Heart left ventricle (tissue), 16 donors: ENCODE results near the gene LIPM. TPM values are rescaled to one million over a fixed set of nuclear protein-coding genes. Genes with fewer than 3 reads are reported as not detected.

ENCODE experiments used
- ATAC-seq, 4 donors: fragments of 200-7000 bp; cut with Tn5 transposase; one replicate each; pipeline ENCODE4 v1.9.1; 2020 to 2022; ENCODE audit warnings: moderate library complexity in 4 of 4, mild to moderate bottlenecking in 3 of 4, moderate number of reproducible peaks in 1 of 4
- DNase-seq, 5 donors: peaks; one replicate each; pipeline ENCODE4 v3.0.0-alpha.2; 2020
- H3K27ac ChIP-seq, 12 donors: fragments of 200-600 bp; sonication (generic) in 4 of 12; one replicate each; pipeline versions ENCODE4 v1.5.0 to v1.8.0; 2016 to 2022; ENCODE audit warnings: mild to moderate bottlenecking in 2 of 12
- H3K27me3 ChIP-seq, 9 donors: fragments of 200-600 bp; sonication (generic) in 2 of 9; one replicate each; pipeline versions ENCODE4 v1.5.1 to v1.8.0; 2016 to 2022; ENCODE audit warnings: mild to moderate bottlenecking in 3 of 9
- H3K36me3 ChIP-seq, 9 donors: fragments of 200-600 bp; sonication (generic) in 2 of 9; one replicate each; pipeline versions ENCODE4 v1.5.0 to v1.8.0; 2018 to 2022; ENCODE audit warnings: mild to moderate bottlenecking in 2 of 9
- H3K4me1 ChIP-seq, 12 donors: fragments of 200-600 bp; sonication (generic) in 4 of 12; one replicate each; pipeline versions ENCODE4 v1.5.0 to v1.8.0; 2016 to 2022; ENCODE audit warnings: mild to moderate bottlenecking in 3 of 12
- H3K4me3 ChIP-seq, 12 donors: fragments of 200-600 bp; sonication (generic) in 4 of 12; one replicate each; pipeline versions ENCODE4 v1.5.0 to v1.8.0; 2017 to 2022; ENCODE audit warnings: mild to moderate bottlenecking in 9 of 12, moderate library complexity in 4 of 12
- H3K9me3 ChIP-seq, 12 donors: fragments of 200-600 bp; sonication (generic) in 4 of 12; one replicate each; pipeline versions ENCODE4 v1.5.0 to v1.8.0; 2016 to 2022; ENCODE audit warnings: mild to moderate bottlenecking in 1 of 12
- POLR2A ChIP-seq, 2 donors: fragments of 450-650 bp; IDR thresholded peaks; one replicate each; pipeline ENCODE4 v1.6.1; 2017; ENCODE audit warnings: antibody characterized with exemption in 2 of 2, mild to moderate bottlenecking in 2 of 2, moderate library complexity in 2 of 2
- WGBS, 4 donors: extraction: QIAGEN DNeasy Blood & Tissue Kit in 2 of 4; methylation state at CpG; one replicate each; pipeline versions ENCODE4 v1.1.5 to v1.1.7; 2013 to 2018; 5-methylcytosine and 5-hydroxymethylcytosine counted together
- intact Hi-C, 10 donors: fragments of 100-400 bp; cut with DNase I; formaldehyde crosslinking; loops; one replicate each; pipeline versions ENCODE4 v1.11.1 to v1.14.2; 2022
- polyA plus RNA-seq, 2 donors: library from polyadenylated mRNA; stranded (reverse); fragments of 200-250 nt; gene quantifications; one replicate each; pipeline ENCODE4 v1.2.3, GENCODE V29; 2013
- total RNA-seq, 9 donors: library from RNA; depleted of rRNA in 2 of 9; stranded (reverse); fragments of >200 nt in 2 of 9; fragmentation: NEBNext Ultra II Directional in 3 of 9; extraction: Animal tissue kit (Norgen Biotek cat#: 25700) in 3 of 9; gene quantifications; one replicate each; pipeline versions ENCODE4 v1.1.0 to v1.2.4, GENCODE V29; 2016 to 2023
- TF ChIP-seq, protein P1 (sequence below), 12 donors: fragments of 200-600 bp; sonication (generic) in 4 of 12; IDR thresholded peaks; one replicate each; pipeline versions ENCODE4 v1.5.0 to v1.8.0; 2018 to 2022; ENCODE audit warnings: antibody characterized with exemption in 12 of 12, mild to moderate bottlenecking in 5 of 12
- donor health status: ischemic (EF 13 %, LVEDD 7.1; RV severe dilation, severe dysfunction).
- donor health status: healthy with polysubstance abuse.
- donor health status: DM: no; HTN: yes; CAD: no.
- donor health status: DM: no; HTN: no; CAD: no.
- donor health status: ischemic (EF 25% LVEDD 6.9; RV normal size, moderate dysfunction).
- donor health status: ischemic (EF 25% LVEDD 5.7; RV mildly dilated, moderate dysfunction).
- donor health status: healthy.
- donor health status: DM: yes; HTN: yes; CAD: no.
- donor health status: ischemic (EF 35%, LVEDD 5.7; RV mildly dilated, moderate dysfunction).
- donor health status: nonischemic (EF 11% LVEDD 7.7; RV severe dilation, severe dysfunction).
- donor health status: DM: yes; HTN: yes; CAD: no.
- donor health status: PGD.
- donor health status: ischemic (EF 29% LVEDD 5.4; RV normal size, mild dysfunction).
- donor health status: nonischemic (EF 23%, LVEDD 6.1; RV moderate dilation, normal function).

The LIPM gene
- total and polyA plus RNA-seq, 11 donors: not detected

DNA sequence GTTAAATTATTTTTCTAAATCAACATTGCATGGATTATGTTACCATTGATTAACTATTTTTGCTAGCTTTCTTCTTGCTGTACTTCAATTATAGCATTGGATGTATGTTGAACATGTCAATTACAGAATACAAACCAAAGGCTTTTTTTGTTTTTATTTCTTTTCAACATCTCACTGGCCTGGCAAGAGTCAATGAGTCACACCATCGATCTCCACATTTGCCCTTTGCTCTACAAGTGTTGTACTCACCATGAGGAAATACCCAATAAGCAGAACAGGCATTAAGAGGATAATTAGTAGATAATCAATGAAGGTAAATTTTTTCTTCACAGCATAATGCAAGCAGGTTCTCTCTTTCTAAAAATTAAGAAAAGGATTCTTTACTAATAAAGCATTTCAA is 25.8 kb downstream of the LIPM start:
- Histone ChIP-seq H3K27me3 (peaks cover 0 to 2% (median 0%) of the 10 kb centered on the region in 9 donors), H3K9me3 (no peaks in the 10 kb centered on the region), H3K4me3 (no peak overlapping the region), H3K27ac (no peak overlapping the region), H3K4me1 (peaks cover 0 to 21% (median 0%) of the 10 kb centered on the region in 12 donors), H3K36me3 (no peaks in the 10 kb centered on the region)
- no peak for ATAC-seq
- no peak for TF ChIP-seq POLR2A (IDR thresholded peaks at IDR 0.05)
- no peak for DNase-seq
- intact Hi-C loops: no loop called here
- WGBS, 4 donors: 43 to 74% (median 67%) methylated on average over 1 of the region's 1 CpG

DNA sequence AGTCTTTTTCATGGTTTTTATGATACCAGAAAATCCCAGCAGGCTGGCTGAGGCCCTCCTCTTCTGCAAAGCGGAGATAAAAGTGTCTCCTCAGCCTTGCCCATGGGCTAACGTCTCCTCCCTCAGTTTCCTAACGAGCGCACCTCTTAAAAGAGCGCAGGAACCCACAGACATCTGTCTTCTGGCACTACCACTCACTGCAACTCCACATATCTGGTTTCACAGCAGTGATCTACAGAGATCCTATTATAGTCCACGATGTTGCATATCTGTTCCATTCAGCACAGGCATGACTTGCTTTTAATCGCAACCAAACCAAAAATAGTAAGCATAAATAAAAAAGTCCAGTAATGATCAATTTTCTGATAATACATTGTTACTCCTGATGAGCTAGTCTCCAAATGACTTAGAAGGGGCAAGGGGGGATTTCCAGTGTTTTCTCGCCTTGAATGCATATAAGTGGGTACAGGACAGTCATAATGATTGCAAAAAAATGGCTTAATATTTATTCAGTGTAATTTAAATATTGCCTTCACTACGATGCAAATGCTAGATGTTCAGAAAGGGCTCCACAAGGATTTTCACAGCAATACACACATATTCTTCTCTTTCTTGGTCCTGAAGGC is 28.2 kb downstream of the LIPM start:
- DNase-seq: no peak
- Histone ChIP-seq H3K9me3 (no peaks in the 10 kb centered on the region), H3K4me3 (no peak overlapping the region), H3K4me1 (peaks cover 0 to 34% (median 0%) of the 10 kb centered on the region in 12 donors), H3K27me3 (peaks cover 0 to 2% (median 0%) of the 10 kb centered on the region in 9 donors), H3K27ac (no peak overlapping the region), H3K36me3 (no peaks in the 10 kb centered on the region)
- TF ChIP-seq, protein P1, sequence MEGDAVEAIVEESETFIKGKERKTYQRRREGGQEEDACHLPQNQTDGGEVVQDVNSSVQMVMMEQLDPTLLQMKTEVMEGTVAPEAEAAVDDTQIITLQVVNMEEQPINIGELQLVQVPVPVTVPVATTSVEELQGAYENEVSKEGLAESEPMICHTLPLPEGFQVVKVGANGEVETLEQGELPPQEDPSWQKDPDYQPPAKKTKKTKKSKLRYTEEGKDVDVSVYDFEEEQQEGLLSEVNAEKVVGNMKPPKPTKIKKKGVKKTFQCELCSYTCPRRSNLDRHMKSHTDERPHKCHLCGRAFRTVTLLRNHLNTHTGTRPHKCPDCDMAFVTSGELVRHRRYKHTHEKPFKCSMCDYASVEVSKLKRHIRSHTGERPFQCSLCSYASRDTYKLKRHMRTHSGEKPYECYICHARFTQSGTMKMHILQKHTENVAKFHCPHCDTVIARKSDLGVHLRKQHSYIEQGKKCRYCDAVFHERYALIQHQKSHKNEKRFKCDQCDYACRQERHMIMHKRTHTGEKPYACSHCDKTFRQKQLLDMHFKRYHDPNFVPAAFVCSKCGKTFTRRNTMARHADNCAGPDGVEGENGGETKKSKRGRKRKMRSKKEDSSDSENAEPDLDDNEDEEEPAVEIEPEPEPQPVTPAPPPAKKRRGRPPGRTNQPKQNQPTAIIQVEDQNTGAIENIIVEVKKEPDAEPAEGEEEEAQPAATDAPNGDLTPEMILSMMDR (IDR thresholded peaks at IDR 0.05): no peak
- 65 to 80% (median 73%) methylated on average over 9 of the region's 9 CpGs for WGBS, 4 donors
- intact Hi-C loops: loop anchor here in 1 of 10 donors (5.0 kb wide), 1 partner anchor 157 kb away; no protein-coding TSS in a partner anchor
- no peak for ATAC-seq

GRCh38 chr10:88831709-88832108 is 29.2 kb downstream of the LIPM start:
- intact Hi-C loops: loop anchor here in 1 of 10 donors (5.0 kb wide), 1 partner anchor 156 kb away; no protein-coding TSS in a partner anchor
- Histone ChIP-seq H3K4me3 (no peak overlapping the region), H3K9me3 (no peaks in the 10 kb centered on the region), H3K27me3 (peaks cover 0 to 2% (median 0%) of the 10 kb centered on the region in 9 donors), H3K36me3 (no peaks in the 10 kb centered on the region), H3K4me1 (peaks cover 0 to 31% (median 0%) of the 10 kb centered on the region in 12 donors), H3K27ac (no peak overlapping the region)
- TF ChIP-seq, protein P1 (IDR thresholded peaks at IDR 0.05): no peak
- no peak for TF ChIP-seq POLR2A (IDR thresholded peaks at IDR 0.05)
- WGBS, 4 donors: 74 to 78% (median 75%) methylated on average over 8 of the region's 8 CpGs
- ATAC-seq (no peak), DNase-seq (no peak)

DNA sequence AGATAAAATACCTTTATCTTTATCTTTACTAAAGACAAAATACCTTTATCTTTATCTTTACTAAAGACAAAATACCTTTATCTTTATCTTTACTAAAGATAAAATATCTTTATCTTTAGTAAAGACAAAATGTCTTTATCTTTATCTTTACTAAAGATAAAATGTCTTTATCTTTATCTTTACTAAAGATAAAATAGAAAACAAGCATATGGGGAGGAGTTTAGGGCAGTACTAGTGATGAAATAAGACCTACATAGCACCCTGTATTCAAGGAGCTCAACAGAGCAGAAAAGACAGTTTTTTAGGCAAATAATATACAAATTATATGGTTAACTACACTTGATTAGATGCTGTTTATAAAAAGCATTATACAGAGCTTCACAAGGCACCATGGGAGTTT is 29.8 kb downstream of the LIPM start:
- no peak overlapping the region for H3K4me3 ChIP-seq
- intact Hi-C loops: loop anchor here in 1 of 10 donors (5.0 kb wide), 1 partner anchor 155 kb away; no protein-coding TSS in a partner anchor
- no peak for TF ChIP-seq POLR2A (IDR thresholded peaks at IDR 0.05)
- no peaks in the 10 kb centered on the region for H3K9me3 ChIP-seq
- H3K4me1 ChIP-seq: peaks cover 0 to 31% (median 0%) of the 10 kb centered on the region in 12 donors
- H3K27me3 ChIP-seq: peaks cover 0 to 2% (median 0%) of the 10 kb centered on the region in 9 donors
- DNase-seq (no peak), ATAC-seq (no peak)
- no peaks in the 10 kb centered on the region for H3K36me3 ChIP-seq
- no peak overlapping the region for H3K27ac ChIP-seq

- Histone ChIP-seq H3K4me1 (peaks cover 0 to 31% (median 0%) of the 10 kb centered on the region in 12 donors), H3K27me3 (peaks cover 0 to 2% (median 0%) of the 10 kb centered on the region in 9 donors), H3K27ac (peak overlapping the region in 1 of 12 donors; percentile 25), H3K9me3 (no peaks in the 10 kb centered on the region), H3K4me3 (no peak overlapping the region), H3K36me3 (no peaks in the 10 kb centered on the region)
- ATAC-seq (no peak), DNase-seq (no peak)
- 93 to 97% (median 96%) methylated on average over 2 of the region's 2 CpGs for WGBS, 4 donors
- TF ChIP-seq POLR2A (IDR thresholded peaks at IDR 0.05): no peak
- intact Hi-C loops: loop anchor here in 2 of 10 donors (1.0 to 5.0 kb wide), 2 partner anchors 99 to 154 kb away; no protein-coding TSS in a partner anchor
These were observed 30.6 kb downstream of the LIPM start for GRCh38 chr10:88833156-88833555.
